Embryonic facial prominence (tissue), 1 donor: ENCODE measurements around the gene SSNA1.

ENCODE experiments used
- DNase-seq: peaks from one replicate; pipeline ENCODE4 v3.0.0-alpha.2; 2016; ENCODE audit errors: extremely low spot score

SSNA1 gene

GRCh38 chr9:137168573-137168903, 19.9 kb upstream of the SSNA1 start:
- DNase-seq = no peak

DNA sequence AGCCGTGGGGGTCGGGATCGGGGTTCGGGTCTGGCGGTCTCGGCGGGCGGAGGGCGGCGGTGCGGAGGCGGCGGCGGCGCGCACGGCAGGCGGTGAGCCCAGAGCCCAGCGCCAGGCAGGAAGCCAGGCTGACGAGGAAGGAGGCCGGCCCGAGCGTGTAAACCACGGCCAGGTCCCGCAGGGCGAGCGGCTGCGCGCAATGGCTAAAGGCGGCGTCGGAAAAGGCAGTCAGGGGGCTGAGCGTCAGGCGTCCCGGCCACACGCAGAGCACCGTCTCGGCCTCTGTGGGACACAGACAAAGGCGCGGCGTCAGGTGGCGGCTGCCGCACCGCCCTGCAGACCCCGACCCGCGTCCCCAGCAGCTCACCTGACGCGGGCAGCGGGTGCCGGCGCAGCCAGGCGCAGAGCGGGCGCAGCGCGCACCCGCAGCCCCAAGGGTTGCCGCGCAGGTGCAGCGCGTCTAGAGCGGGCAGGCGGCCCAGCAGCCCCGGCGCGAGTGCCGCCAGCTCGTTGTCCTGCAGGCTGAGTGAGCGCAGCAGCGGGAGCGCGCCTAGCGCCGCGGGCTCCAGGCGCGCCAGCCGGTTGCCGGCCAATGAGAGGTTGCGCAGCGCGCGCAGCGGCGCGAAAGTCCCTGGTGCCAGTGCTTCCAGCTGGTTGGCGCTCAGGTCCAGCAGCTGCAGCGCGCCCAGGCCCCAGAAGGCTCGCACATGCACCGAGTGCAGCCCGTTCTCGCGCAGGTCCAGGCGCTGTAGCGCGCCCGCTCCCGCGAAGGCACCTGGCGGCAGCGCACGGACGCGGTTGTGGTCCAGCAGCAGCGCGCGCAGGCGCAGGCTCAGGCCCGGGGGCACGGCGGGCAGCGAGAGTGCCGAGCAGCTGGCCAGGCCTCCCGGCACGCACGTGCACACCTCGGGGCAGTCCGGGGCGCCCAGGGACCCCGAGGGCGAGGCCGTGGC, 19.3 kb upstream of the SSNA1 start:
- DNase-seq = no peak

- DNase-seq = no peak
Measured at GRCh38 chr9:137169896-137170358, 18.5 kb upstream of the SSNA1 start, which contains the start of gene LRRC26. Gene LRRC26 (minus strand): TSS chr9:137170051. CDS start chr9:137169943, 108 bp downstream.

GRCh38 chr9:137170486-137171148, 17.9 kb upstream of the SSNA1 start:
- no peak for DNase-seq

DNA sequence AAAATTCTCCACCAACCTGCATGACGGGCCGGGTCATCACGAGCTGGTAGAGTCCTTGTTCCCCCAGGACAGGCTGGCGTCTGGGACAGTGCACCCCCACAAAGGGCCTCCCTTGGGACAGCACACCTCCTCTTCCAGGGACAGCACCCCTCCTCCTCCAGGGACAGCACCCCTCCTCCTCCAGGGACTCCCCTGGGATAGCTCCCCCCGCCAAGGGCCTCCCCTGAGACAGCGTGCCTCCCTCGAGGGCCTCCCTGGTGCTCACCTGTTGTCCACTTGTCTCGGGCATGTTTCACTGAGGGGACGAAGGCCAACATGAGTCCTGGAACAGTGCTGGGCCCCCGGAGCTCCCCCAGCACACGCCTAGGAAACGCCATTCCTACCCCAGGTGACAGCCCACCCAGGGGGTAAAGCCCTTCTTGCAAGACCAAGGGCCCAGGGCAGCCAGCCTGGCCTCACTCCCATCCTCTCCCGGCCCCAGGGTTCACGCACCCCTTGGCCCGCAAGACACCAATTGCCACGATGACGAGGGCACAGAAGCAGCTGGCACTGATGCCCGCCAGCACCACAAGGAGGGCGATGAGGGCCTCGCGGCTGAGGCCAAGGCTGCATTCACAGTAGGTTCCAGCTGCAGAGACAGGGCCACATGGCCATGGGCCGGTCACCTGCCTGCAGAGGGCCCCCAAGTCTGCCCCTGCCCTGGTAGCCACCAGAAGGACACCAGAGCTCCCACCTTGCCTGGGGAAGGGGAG, 17.2 kb upstream of the SSNA1 start:
- no peak for DNase-seq

- DNase-seq = no peak
Measured at GRCh38 chr9:137172901-137173795, 15.3 kb upstream of the SSNA1 start.

DNA sequence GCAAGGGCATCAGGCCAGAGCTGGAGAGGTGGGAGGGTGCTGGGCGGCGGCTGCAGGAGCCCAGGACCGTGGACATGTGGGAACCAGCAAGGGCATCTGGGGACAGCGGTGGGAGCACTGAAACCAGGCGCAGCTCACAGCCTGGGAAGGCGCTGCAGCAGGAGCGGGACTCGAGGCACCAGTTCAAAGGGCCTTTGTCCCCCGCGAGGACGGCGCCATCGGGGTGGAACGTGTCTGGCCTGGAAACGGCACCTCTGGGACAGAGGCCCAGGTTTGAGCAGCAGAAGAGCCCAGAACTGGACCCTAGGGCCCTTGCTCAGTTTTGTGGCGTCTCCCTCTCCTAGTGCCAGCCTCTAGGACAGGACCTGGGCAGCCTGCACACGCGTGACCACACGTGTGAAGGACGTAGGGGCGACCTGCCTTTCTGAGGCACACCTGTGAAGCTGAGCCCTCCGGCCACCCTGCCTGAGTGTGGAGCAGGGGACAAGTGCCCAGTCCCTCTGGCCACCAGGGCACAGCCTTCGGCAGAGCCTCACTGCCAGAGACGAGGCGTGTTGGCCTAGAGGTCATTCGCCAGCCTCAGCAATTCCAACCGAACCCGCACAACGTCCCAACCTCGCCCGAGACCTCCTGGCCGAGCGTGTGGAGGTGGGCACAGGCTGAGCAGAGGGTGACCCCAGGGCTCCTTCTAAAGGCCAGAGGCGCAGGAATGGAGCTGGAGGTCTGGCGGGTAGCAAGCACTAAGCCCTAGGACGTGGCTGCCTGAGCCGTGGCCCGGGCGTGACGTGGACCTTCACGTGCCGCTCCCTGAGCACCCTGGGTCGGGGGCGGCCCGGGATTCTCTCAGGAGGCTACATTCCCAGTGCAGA, 14.4 kb upstream of the SSNA1 start:
- DNase-seq = no peak

DNA sequence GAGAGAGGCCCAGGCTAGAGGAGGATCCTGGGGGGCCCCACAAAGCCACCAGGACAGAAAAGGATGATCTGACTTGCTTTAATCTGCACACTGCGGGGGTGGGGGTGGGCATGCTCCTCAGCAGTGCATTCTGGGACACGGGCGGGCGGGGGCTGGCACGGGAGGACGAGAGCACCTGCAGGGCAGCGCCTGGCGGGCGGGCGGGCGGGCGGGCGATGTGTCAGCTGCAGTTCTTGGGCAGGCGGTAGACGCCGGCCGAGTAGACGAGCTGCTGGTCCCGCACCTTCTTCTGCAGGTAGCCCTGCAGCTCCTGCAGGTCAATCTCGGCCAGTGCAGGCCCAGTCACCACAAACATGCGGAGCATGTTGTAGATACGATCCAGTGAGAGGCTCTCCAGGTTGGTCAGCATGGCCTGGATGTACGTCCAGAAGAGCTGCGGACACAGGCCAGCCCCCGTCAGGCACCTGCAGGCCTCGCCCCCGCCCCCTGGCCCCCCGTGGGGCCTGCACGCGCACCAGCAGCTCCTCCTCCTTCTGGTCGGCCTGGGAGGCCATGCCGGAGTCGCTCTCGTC, 13.7 kb upstream of the SSNA1 start:
- no peak for DNase-seq

DNA sequence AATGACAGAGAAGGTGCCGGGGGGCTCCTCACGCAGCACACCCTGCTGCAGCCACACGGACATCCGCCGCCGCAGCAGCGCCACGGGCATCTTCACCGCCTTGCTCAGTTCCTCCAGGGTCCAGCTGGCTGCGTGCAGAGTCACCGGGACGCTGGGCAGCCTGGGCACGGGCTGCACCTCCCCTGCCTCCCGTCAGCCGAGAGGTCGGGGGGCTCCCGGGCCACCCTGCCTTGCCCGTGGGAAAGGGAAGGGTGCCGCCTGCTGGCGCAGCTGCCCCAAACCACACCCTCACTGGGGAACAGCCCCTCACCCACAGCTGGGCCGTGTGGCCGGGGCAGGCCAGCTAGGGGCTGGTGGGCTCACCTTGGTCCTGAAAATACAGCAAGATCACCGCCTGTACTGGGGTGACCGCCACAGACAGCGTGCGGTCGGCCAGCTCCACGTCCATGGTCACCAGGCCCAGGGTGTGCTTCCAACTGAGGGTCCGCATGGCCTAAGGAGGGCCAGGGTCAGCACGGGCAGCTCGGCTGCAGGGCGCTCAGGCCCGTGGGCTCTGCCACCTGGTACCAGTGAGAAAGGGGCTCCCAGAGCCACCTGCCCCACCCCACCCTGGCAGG, 13.0 kb upstream of the SSNA1 start:
- DNase-seq = no peak

GRCh38 chr9:137176302-137177182, 11.9 kb upstream of the SSNA1 start:
- no peak for DNase-seq

DNA sequence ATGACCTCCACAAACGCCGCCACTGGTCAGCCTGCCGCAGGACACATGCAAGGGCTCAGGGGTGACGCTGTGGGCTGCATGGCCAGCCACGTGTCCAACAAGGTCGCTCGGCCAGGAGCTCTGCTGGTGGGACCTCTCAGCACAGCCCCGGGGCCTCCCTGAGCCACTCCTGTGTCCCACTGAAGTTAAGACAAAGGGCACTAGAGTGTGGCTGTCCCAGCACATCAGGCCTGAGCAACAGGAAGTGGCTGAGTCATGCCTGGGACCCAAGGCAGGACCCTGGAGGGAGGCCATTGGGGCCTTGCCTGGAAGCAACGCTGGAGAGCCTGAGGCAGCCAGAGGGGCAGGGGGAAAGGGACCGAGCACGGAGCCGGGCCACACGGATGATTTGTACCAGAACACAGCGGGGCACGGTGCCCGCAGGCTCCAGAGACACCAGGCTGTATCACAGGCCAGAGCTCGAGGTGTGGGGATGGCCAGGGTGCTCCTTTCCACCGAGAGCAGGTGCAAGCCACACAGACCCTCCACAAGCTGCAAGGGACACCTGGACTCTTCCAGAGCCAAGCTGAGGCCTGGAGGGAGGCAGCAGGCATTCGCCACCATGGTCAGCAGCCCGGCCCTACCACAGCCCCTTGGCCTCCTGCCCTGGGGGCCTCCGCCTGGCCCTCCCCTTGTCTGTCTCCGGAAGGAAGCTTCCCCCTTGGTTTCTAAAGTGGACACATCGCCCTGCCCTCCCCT, 10.1 kb upstream of the SSNA1 start:
- no peak for DNase-seq

DNA sequence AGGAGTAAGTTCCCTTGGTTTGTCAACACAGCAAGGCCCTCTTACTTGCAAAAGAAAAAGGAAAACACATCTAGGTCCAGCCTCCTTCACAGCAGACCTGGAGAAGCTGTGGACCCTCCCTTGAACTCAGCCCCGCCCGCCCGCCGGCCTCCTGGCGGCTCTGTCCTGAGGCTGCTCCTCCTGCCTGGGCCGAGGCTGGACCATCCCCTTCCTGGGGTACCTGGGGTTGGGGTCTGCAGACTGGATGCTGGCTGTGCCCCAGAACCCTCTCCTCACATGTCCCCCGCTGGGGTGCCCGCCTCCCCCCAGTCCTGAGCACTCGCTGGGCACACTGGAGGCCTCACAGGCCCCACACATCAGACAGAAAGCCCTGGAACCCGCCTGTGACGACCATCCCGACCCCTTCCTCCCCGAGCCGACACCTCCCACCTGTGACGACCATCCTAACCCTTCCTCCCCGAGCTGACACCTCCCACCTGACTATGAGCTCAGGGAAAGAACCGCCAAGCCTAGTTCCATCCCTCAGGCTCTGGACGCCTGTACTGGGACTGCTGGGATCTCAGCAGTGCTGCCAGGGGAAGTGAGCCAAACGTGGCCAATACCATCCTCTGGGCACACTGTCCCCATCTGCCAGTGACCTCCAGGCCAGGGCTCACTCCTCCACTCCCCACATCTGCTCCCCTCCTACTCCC, 9.4 kb upstream of the SSNA1 start:
- DNase-seq = no peak

GRCh38 chr9:137179761-137180160, 8.7 kb upstream of the SSNA1 start:
- no peak for DNase-seq

- no peak for DNase-seq
Measured at GRCh38 chr9:137180491-137180890, 8.0 kb upstream of the SSNA1 start.

GRCh38 chr9:137181680-137182079, 6.8 kb upstream of the SSNA1 start:
- DNase-seq = no peak

- DNase-seq = no peak
Measured at GRCh38 chr9:137182836-137183235, 5.6 kb upstream of the SSNA1 start.

DNA sequence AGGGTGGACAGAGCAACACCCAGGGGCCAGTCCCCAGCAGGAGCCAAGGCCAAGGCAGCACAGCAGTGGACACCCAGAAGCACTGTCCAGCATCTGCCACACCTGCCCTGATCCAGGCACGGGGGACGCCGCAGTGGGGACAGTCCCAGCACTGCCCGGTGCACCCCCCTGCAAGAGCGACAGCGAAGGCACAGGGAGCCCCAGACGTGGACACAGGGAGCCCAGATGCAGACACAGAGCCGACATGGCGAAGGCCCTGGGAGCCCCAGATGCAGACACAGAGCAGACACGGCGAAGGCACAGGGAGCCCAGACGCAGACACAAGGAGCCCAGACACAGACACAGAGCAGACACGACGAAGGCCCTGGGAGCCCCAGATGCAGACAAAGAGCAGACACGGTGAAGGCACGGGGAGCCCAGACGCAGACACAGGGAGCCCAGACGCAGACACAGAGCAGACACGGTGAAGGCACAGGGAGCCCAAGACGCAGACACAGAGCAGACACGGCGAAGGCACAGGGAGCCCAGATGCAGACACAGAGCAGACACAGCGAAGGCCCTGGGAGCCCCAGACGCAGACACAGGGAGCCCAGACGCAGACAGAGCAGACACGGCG, 4.4 kb upstream of the SSNA1 start:
- DNase-seq = no peak
